Iris pigment epithelial cell (primary cell): ENCODE data around the gene NDUFAF2.

Source experiments
- DNase-seq: peaks from one replicate; pipeline ENCODE4 v3.0.0-alpha.2; 2011; ENCODE audit warnings: low read depth

Gene NDUFAF2

GRCh38 chr5:61120534-61120933 lies 175.5 kb downstream of the NDUFAF2 start:
- peak; percentile 9 for DNase-seq

- DNase-seq: no peak
Measured at GRCh38 chr5:61123145-61123544, 178.1 kb downstream of the NDUFAF2 start.

- no peak for DNase-seq
Measured at GRCh38 chr5:61130289-61130688, 185.3 kb downstream of the NDUFAF2 start.

GRCh38 chr5:61132559-61132958 lies 187.6 kb downstream of the NDUFAF2 start:
- DNase-seq: peak; percentile 62

GRCh38 chr5:61137835-61138234 lies 192.8 kb downstream of the NDUFAF2 start:
- DNase-seq: no peak

GRCh38 chr5:61139094-61139873 lies 194.3 kb downstream of the NDUFAF2 start:
- peak; percentile 28 for DNase-seq

GRCh38 chr5:61139931-61140330 lies 194.9 kb downstream of the NDUFAF2 start:
- no peak for DNase-seq

- DNase-seq: no peak
Measured at GRCh38 chr5:61141801-61142200, 196.8 kb downstream of the NDUFAF2 start.

GRCh38 chr5:61142391-61142790 lies 197.4 kb downstream of the NDUFAF2 start:
- no peak for DNase-seq

- DNase-seq: no peak
Measured at GRCh38 chr5:61142811-61143210, 197.8 kb downstream of the NDUFAF2 start.

GRCh38 chr5:61148515-61148914 lies 203.5 kb downstream of the NDUFAF2 start:
- peak; percentile 14 for DNase-seq

GRCh38 chr5:61151893-61152292 lies 206.9 kb downstream of the NDUFAF2 start:
- no peak for DNase-seq

GRCh38 chr5:61159070-61159469 lies 214.1 kb downstream of the NDUFAF2 start:
- DNase-seq: no peak

- DNase-seq: peak; percentile 42
Measured at GRCh38 chr5:61159836-61160235, 214.8 kb downstream of the NDUFAF2 start.

GRCh38 chr5:61160497-61160896 lies 215.5 kb downstream of the NDUFAF2 start:
- no peak for DNase-seq

GRCh38 chr5:61162010-61162831 lies 217.2 kb downstream of the NDUFAF2 start, which contains the start of gene SMIM15:
Gene SMIM15, minus strand, starts transcription at chr5:61162468. Its CDS starts 2,297 bp downstream, at chr5:61160171.
- peak; percentile 81 for DNase-seq

GRCh38 chr5:61162832-61163567 lies 218.0 kb downstream of the NDUFAF2 start:
- peak; percentile 36 for DNase-seq

- DNase-seq: no peak
Measured at GRCh38 chr5:61163905-61164304, 218.9 kb downstream of the NDUFAF2 start.

GRCh38 chr5:61167382-61167781 lies 222.4 kb downstream of the NDUFAF2 start:
- DNase-seq: peak; percentile 63

- no peak for DNase-seq
Measured at GRCh38 chr5:61168951-61169350, 223.9 kb downstream of the NDUFAF2 start.

GRCh38 chr5:61171479-61171878 lies 226.5 kb downstream of the NDUFAF2 start:
- no peak for DNase-seq

GRCh38 chr5:61176631-61177030 lies 231.6 kb downstream of the NDUFAF2 start:
- no peak for DNase-seq
